Tibial artery (tissue), 4 donors: ENCODE results near the gene IMPACT.

Experiments
- DNase-seq, 2 donors: peaks; one replicate each; pipeline ENCODE4 v3.0.0-alpha.2; 2019
- H3K27ac ChIP-seq, 2 donors: fragments of 200-600 bp; sonication (generic) in 1 of 2; 1 replicate in 1 of 2; 2 replicates in 1 of 2; pipeline ENCODE4 v1.5.1; 2018 to 2019; ENCODE audit warnings: mild to moderate bottlenecking in 1 of 2
- H3K27me3 ChIP-seq, 2 donors: fragments of 200-600 bp; sonication (generic) in 1 of 2; one replicate each; pipeline versions ENCODE4 v1.5.1 to v1.6.0; 2016 to 2019
- H3K36me3 ChIP-seq, 3 donors: fragments of 200-600 bp; sonication (generic) in 2 of 3; one replicate each; pipeline ENCODE4 v1.5.1; 2016 to 2019; ENCODE audit warnings: mild to moderate bottlenecking in 2 of 3
- H3K4me1 ChIP-seq, 4 donors: fragments of 200-600 bp; sonication (generic) in 2 of 4; 1 replicate in 3 of 4; 2 replicates in 1 of 4; pipeline ENCODE4 v1.5.1; 2016 to 2019
- H3K4me3 ChIP-seq, 2 donors: fragments of 200-600 bp; sonication (generic) in 1 of 2; 1 replicate in 1 of 2; 2 replicates in 1 of 2; pipeline ENCODE4 v1.5.1; 2018 to 2019; ENCODE audit warnings: mild to moderate bottlenecking in 2 of 2
- H3K9me3 ChIP-seq, 3 donors: fragments of 200-600 bp; sonication (generic) in 1 of 3; one replicate each; pipeline ENCODE4 v1.5.1; 2016 to 2019
- CTCF ChIP-seq, 2 experiments: fragments of 200-600 bp in 1 of 2; fragments of 450-650 bp in 1 of 2; IDR thresholded peaks; one replicate each; pipeline ENCODE4 v1.5.1; 2017 to 2019; ENCODE audit warnings: antibody characterized with exemption in 2 of 2, mild to moderate bottlenecking in 1 of 2, moderate library complexity in 1 of 2
- intact Hi-C: fragments of 100-400 bp; cut with DNase I; formaldehyde crosslinking; loops from one replicate; pipeline ENCODE4 v1.15.0; 2023; ENCODE audit warnings: low total_unique reads

IMPACT gene

GRCh38 chr18:24494586-24494985 is 68.1 kb downstream of the IMPACT start:
- H3K4me1 ChIP-seq: no peaks in the 10 kb centered on the region
- H3K9me3 ChIP-seq: no peaks in the 10 kb centered on the region
- no peaks in the 10 kb centered on the region for H3K27me3 ChIP-seq
- DNase-seq: no peak
- H3K36me3 ChIP-seq: no peaks in the 10 kb centered on the region
- no peak overlapping the region for H3K27ac ChIP-seq
- no peak overlapping the region for H3K4me3 ChIP-seq
- TF ChIP-seq CTCF (IDR thresholded peaks at IDR 0.05): no peak
- intact Hi-C loops: no loop called here

- Histone ChIP-seq H3K4me3 (no peak overlapping the region), H3K27me3 (no peaks in the 10 kb centered on the region), H3K4me1 (no peaks in the 10 kb centered on the region), H3K36me3 (no peaks in the 10 kb centered on the region), H3K27ac (no peak overlapping the region), H3K9me3 (no peaks in the 10 kb centered on the region)
- intact Hi-C loops: no loop called here
- DNase-seq: no peak
- TF ChIP-seq CTCF (IDR thresholded peaks at IDR 0.05): no peak
These were observed 70.7 kb downstream of the IMPACT start for GRCh38 chr18:24497031-24497754.

- no peaks in the 10 kb centered on the region for H3K36me3 ChIP-seq
- H3K27me3 ChIP-seq: no peaks in the 10 kb centered on the region
- H3K27ac ChIP-seq: no peak overlapping the region
- H3K4me1 ChIP-seq: no peaks in the 10 kb centered on the region
- intact Hi-C loops: no loop called here
- no peak for DNase-seq
- H3K4me3 ChIP-seq: no peak overlapping the region
- no peak for TF ChIP-seq CTCF (IDR thresholded peaks at IDR 0.05)
- no peaks in the 10 kb centered on the region for H3K9me3 ChIP-seq
These were observed 73.3 kb downstream of the IMPACT start for GRCh38 chr18:24499814-24500213.

- Histone ChIP-seq H3K4me1 (no peaks in the 10 kb centered on the region), H3K4me3 (no peak overlapping the region), H3K36me3 (no peaks in the 10 kb centered on the region), H3K9me3 (no peaks in the 10 kb centered on the region), H3K27ac (no peak overlapping the region), H3K27me3 (no peaks in the 10 kb centered on the region)
- intact Hi-C loops: no loop called here
- no peak for DNase-seq
- no peak for TF ChIP-seq CTCF (IDR thresholded peaks at IDR 0.05)
These were observed 73.7 kb downstream of the IMPACT start for GRCh38 chr18:24500217-24500616.

GRCh38 chr18:24500766-24501165 is 74.3 kb downstream of the IMPACT start:
- no peaks in the 10 kb centered on the region for H3K27me3 ChIP-seq
- DNase-seq: no peak
- no peak for TF ChIP-seq CTCF (IDR thresholded peaks at IDR 0.05)
- intact Hi-C loops: no loop called here
- H3K4me1 ChIP-seq: no peaks in the 10 kb centered on the region
- no peak overlapping the region for H3K4me3 ChIP-seq
- no peak overlapping the region for H3K27ac ChIP-seq
- H3K36me3 ChIP-seq: no peaks in the 10 kb centered on the region
- no peaks in the 10 kb centered on the region for H3K9me3 ChIP-seq
